Liver (tissue), 9 donors: ENCODE data around the gene HIVEP3. TPM values are rescaled to one million over a fixed set of nuclear protein-coding genes. Genes with fewer than 3 reads are reported as not detected.

Experiments
- DNase-seq: peaks from one replicate; pipeline ENCODE4 v3.0.0-alpha.2; 2017; ENCODE audit warnings: low spot score
- H3K27ac ChIP-seq, 2 donors: one replicate each; pipeline ENCODE4 v1.7.0; 2013; ENCODE audit warnings: inconsistent platforms in 2 of 2, low read length in 2 of 2, control low read depth in 1 of 2, low read depth in 1 of 2, mild to moderate bottlenecking in 1 of 2
- H3K27me3 ChIP-seq, 4 donors: one replicate each; pipeline versions ENCODE4 v1.6.1 to v1.7.0; 2013; ENCODE audit warnings: low read length in 3 of 4, inconsistent platforms in 1 of 4, mild to moderate bottlenecking in 1 of 4, moderate library complexity in 1 of 4; ENCODE audit not compliant: control insufficient read depth in 4 of 4, insufficient read depth in 4 of 4
- H3K36me3 ChIP-seq, 4 donors: one replicate each; pipeline versions ENCODE4 v1.6.1 to v1.7.0; 2013; ENCODE audit warnings: low read length in 3 of 4, mild to moderate bottlenecking in 3 of 4, low read depth in 1 of 4, moderate library complexity in 1 of 4; ENCODE audit not compliant: control insufficient read depth in 4 of 4, insufficient read depth in 3 of 4
- H3K4me1 ChIP-seq, 4 donors: one replicate each; pipeline versions ENCODE4 v1.6.1 to v1.7.0; 2013; ENCODE audit warnings: low read length in 3 of 4, mild to moderate bottlenecking in 3 of 4, moderate library complexity in 1 of 4; ENCODE audit not compliant: control insufficient read depth in 4 of 4, insufficient read depth in 4 of 4
- H3K4me3 ChIP-seq, 3 donors: one replicate each; pipeline versions ENCODE4 v1.6.1 to v1.7.0; 2013; ENCODE audit warnings: low read length in 3 of 3, control low read depth in 1 of 3, low read depth in 1 of 3, mild to moderate bottlenecking in 1 of 3
- H3K9ac ChIP-seq, 2 donors: one replicate each; pipeline ENCODE4 v1.7.0; 2013; ENCODE audit warnings: low read length in 2 of 2, mild to moderate bottlenecking in 2 of 2, moderate library complexity in 2 of 2, control low read depth in 1 of 2, low read depth in 1 of 2
- H3K9me3 ChIP-seq, 4 donors: one replicate each; pipeline versions ENCODE4 v1.6.1 to v1.7.0; 2013; ENCODE audit warnings: low read length in 3 of 4; ENCODE audit not compliant: control insufficient read depth in 4 of 4
- ATF3 ChIP-seq: IDR thresholded peaks from 2 replicates; pipeline ENCODE4 v1.6.1; 2016; ENCODE audit warnings: antibody characterized with exemption
- CTCF ChIP-seq: fragments of 150-350 bp; IDR thresholded peaks from 2 replicates; pipeline ENCODE4 v1.5.1; 2017; ENCODE audit warnings: improper control_type of control experiment, low read depth, low read length; ENCODE audit not compliant: missing input control
- FOXA1 ChIP-seq: IDR thresholded peaks from 2 replicates; pipeline ENCODE4 v1.6.1; 2016; ENCODE audit warnings: antibody characterized with exemption
- FOXA2 ChIP-seq: IDR thresholded peaks from 2 replicates; pipeline ENCODE4 v1.6.1; 2016; ENCODE audit warnings: antibody characterized with exemption
- GABPA ChIP-seq, 2 donors: IDR thresholded peaks in 1 of 2; conservative IDR thresholded peaks in 1 of 2; 2 replicates each; pipeline ENCODE4 v1.6.1; 2016; ENCODE audit warnings: antibody characterized with exemption in 2 of 2, mild to moderate bottlenecking in 1 of 2, moderate library complexity in 1 of 2
- NR2F2 ChIP-seq: IDR thresholded peaks from 2 replicates; pipeline ENCODE4 v1.6.1; 2016; ENCODE audit warnings: antibody characterized with exemption
- RAD21 ChIP-seq, 2 donors: IDR thresholded peaks; 2 replicates each; pipeline ENCODE4 v1.6.1; 2016; ENCODE audit warnings: antibody characterized with exemption in 2 of 2, mild to moderate bottlenecking in 2 of 2
- REST ChIP-seq: IDR thresholded peaks from 2 replicates; pipeline ENCODE4 v1.6.1; 2016; ENCODE audit warnings: antibody characterized with exemption, mild to moderate bottlenecking
- RXRA ChIP-seq, 2 donors: IDR thresholded peaks; 2 replicates each; pipeline ENCODE4 v1.6.1; 2017 to 2018; ENCODE audit warnings: antibody characterized with exemption in 2 of 2, mild to moderate bottlenecking in 1 of 2
- TAF1 ChIP-seq: conservative IDR thresholded peaks from 2 replicates; pipeline ENCODE4 v1.6.1; 2016; ENCODE audit warnings: antibody characterized with exemption, mild to moderate bottlenecking
- YY1 ChIP-seq: IDR thresholded peaks from 2 replicates; pipeline ENCODE4 v1.6.1; 2016; ENCODE audit warnings: antibody characterized with exemption, mild to moderate bottlenecking
- ZBTB33 ChIP-seq: IDR thresholded peaks from 2 replicates; pipeline ENCODE4 v1.6.1; 2016; ENCODE audit warnings: antibody characterized with exemption
- WGBS: extraction: QIAGEN DNeasy Blood & Tissue Kit; methylation state at CpG from one replicate; pipeline ENCODE4 v1.1.7; 2013; 5-methylcytosine and 5-hydroxymethylcytosine counted together
- polyA plus RNA-seq, 2 donors: library from polyadenylated mRNA; stranded (reverse) in 1 of 2; unstranded in 1 of 2; fragments of 200-250 nt in 1 of 2; fragments of >200 nt in 1 of 2; fragmentation: Nextera tagmentation in 1 of 2; extraction: Ambion mirVana in 1 of 2; gene quantifications; one replicate each; pipeline versions ENCODE4 v1.2.1 to v1.2.3, GENCODE V29; 2013 to 2015
- total RNA-seq, 2 donors: library from RNA; depleted of rRNA; stranded (reverse); fragments of >200 nt; gene quantifications; one replicate each; pipeline ENCODE4 v1.2.3, GENCODE V29; 2014
- TF ChIP-seq, protein P1 (sequence below): IDR thresholded peaks from 2 replicates; pipeline ENCODE4 v1.6.1; 2016; ENCODE audit warnings: antibody characterized with exemption
- donor health status: healthy.
- donor health status: healthy.
- donor health status: healthy.
- donor health status: healthy.
- donor health status: healthy.

HIVEP3 gene
- total and polyA plus RNA-seq, 4 donors: 0.93 to 1.6 (median 1.4) TPM

DNA sequence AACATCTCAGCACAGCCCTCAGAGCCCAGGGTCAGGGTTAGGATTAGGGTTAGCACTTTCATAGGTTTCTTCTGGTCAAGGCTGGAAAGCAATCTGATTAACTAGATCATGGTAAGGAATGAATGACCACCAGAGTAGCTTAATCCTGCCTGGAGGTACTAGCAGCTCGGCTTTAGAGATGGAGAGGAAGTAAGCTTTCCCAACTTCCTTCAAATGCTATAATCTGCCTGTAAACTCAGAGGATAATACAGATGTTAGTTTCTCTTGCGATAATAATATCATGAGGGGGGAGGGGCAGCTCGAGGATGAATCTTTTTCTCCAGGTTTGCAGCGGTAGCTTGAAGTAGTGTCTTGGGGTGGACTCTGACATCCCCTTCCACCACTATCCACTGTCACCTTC, 194.9 kb downstream of the HIVEP3 start:
- H3K9me3 ChIP-seq: no peaks in the 10 kb centered on the region
- no peaks in the 10 kb centered on the region for H3K27me3 ChIP-seq
- no peak overlapping the region for H3K27ac ChIP-seq
- H3K4me3 ChIP-seq: no peak overlapping the region
- WGBS: 65% methylated on average over 4 of the region's 4 CpGs
- H3K4me1 ChIP-seq: peaks cover 0 to 12% (median 3%) of the 10 kb centered on the region in 4 donors
- TF ChIP-seq, protein P1, sequence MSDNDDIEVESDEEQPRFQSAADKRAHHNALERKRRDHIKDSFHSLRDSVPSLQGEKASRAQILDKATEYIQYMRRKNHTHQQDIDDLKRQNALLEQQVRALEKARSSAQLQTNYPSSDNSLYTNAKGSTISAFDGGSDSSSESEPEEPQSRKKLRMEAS: no peak
- TF ChIP-seq CTCF: no peak
- no peak for TF ChIP-seq REST
- TF ChIP-seq GABPA (IDR thresholded peaks at IDR 0.05 in 1 of 2, conservative IDR thresholded peaks at IDR 0.05 in 1 of 2): no peak
- TF ChIP-seq RAD21 (IDR thresholded peaks at IDR 0.05): no peak
- TF ChIP-seq NR2F2: no peak
- no peak overlapping the region for H3K9ac ChIP-seq
- no peaks in the 10 kb centered on the region for H3K36me3 ChIP-seq
- no peak for DNase-seq

DNA sequence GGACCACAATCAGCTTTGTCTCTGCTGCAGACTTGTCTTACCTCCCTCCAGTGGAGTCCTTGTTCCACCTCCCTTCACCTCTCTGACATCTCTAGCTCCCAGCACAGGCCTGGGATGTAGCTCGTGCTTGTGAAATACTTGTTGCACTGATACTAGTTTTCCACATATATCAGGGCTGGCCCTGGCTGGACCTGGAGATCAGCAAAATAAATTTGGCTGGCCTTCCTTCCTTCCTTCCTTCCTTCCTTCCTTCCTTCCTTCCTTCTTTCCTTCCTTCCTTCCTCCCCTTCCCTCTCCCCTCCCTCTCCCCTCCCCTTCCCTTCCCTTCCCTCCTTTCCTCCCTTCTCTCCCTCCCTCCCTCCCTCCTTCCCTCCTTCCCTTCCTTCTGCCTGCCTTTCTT, 196.5 kb downstream of the HIVEP3 start:
- Histone ChIP-seq H3K27me3 (no peaks in the 10 kb centered on the region), H3K9me3 (no peaks in the 10 kb centered on the region), H3K9ac (no peak overlapping the region), H3K27ac (no peak overlapping the region), H3K36me3 (no peaks in the 10 kb centered on the region), H3K4me3 (no peak overlapping the region), H3K4me1 (peaks cover 0 to 2% (median under 1%) of the 10 kb centered on the region in 4 donors)
- WGBS: 75% methylated on average over 1 of the region's 1 CpG
- TF ChIP-seq ATF3 (no peak), GABPA (IDR thresholded peaks at IDR 0.05 in 1 of 2, conservative IDR thresholded peaks at IDR 0.05 in 1 of 2) (no peak), YY1 (no peak), FOXA1 (no peak)
- TF ChIP-seq, protein P1: no peak
- DNase-seq: no peak

GRCh38 chr1:41720861-41721410, 197.8 kb downstream of the HIVEP3 start:
- no peaks in the 10 kb centered on the region for H3K36me3 ChIP-seq
- no peak for DNase-seq
- no peaks in the 10 kb centered on the region for H3K9me3 ChIP-seq
- no peak overlapping the region for H3K4me3 ChIP-seq
- H3K27me3 ChIP-seq: no peaks in the 10 kb centered on the region
- WGBS: 90% methylated on average over 12 of the region's 12 CpGs
- H3K9ac ChIP-seq: no peak overlapping the region
- no peaks in the 10 kb centered on the region for H3K4me1 ChIP-seq
- no peak overlapping the region for H3K27ac ChIP-seq
- TF ChIP-seq FOXA2 (no peak), ATF3 (no peak), ZBTB33 (no peak), CTCF (no peak), TAF1 (no peak), RXRA (IDR thresholded peaks at IDR 0.05) (no peak), RAD21 (IDR thresholded peaks at IDR 0.05) (no peak)
- TF ChIP-seq, protein P1: no peak
